HG02642 (cell line): ENCODE data around the gene NKD2.

ENCODE experiments used
- ATAC-seq: cut with Tn5 transposase; IDR thresholded peaks from one replicate; pipeline ENCODE4 v1.9.1; 2021; ENCODE audit warnings: mild to moderate bottlenecking; ENCODE audit not compliant: unreplicated experiment, poor library complexity

The NKD2 gene

DNA sequence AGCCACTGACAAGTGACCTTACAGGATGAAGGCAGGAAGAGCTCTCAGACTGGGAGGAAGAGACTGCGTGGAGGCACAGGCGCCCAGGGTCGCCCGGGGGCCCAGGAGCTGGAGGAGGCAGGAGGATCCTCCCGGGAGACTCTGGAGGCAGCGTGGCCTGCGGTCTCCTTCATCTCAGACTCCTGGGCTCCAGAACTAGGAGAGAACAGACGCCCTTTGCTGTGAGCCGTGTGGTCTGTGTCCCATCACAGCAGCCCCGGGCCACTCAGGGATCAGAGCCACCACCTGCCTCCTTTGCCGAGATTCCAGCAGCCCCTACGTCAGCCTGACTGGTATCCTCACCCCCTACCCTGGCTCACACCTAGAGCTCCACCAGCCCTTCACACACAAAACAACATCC is 58.1 kb downstream of the NKD2 start:
- ATAC-seq: no peak

DNA sequence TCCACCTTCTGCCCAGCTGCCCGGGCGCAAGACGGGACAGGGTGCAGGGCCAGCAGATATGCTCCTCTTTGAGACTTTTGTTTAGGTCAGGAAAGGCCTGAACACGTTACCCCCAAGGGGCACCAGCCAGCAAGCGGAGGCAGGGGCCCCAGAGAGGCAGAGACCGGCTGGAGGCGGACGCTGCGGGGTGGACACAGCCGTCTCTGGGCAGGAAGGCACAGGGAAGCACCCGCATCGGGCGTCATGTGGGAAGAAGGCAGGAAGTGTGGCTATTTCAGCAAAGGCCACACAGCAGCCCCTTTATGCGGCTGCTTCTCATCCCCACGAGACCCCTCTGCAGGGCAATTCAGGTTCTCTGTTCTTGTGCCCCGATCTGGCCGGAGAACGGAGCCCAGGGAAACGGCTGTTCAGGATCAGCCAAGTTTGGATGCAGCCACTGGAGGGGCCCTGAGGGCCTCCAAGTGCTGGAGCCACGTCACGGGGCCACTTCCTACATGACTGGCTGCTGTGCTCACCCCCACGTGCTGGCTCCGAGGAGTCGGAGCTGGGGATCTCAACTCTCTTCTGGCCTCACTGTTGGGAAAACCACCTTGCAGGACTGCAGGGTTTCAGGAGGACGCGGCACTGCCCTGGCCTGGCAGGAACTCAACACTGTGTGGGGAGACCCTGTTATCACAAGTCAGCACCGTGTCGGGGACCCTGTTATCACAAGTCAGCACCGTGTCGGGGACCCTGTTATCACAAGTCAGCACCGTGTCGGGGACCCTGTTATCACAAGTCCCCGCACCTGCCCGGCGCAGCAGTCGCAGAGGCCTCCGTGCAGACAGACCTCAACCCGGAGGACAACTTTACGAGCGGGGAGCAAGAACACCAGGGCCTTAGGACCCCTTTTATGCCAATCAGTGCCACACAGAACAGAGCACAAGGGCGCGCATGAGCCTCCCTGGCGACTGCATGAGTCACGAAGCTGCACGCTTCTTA is 58.8 kb downstream of the NKD2 start:
- ATAC-seq: no peak

DNA sequence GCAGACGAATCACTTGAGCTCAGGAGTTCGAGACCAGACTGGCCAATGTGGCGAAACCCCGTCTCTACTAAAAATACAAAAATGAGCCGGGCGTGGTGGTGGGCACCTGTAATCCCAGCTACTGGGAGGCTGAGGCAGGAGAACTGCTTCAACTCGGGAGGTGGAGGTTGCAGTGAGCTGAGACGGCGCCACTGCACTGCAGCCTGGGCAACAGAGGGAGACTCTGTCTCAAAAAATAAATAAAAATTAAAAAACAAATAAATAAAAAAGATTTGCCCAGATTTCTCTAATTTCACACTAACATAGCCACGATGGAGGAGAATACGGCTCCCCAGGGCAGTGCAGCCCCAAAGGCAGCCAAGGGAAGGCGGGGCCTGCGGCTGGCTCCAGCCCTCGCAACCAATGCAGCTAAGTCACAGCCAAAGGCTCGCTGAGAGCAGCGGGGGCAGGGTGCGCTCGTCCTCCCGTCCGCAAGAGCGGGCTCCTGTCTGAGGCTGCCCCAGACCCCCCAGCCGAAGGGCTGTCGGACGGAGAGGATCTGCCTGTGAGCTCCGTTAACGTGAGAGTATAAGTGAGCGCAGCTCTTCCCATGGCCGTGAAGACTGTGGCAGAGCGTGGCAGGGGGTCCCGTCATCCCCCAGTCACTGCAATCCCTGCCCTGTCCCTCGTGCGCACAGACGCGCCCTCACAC is 59.7 kb downstream of the NKD2 start:
- no peak for ATAC-seq

DNA sequence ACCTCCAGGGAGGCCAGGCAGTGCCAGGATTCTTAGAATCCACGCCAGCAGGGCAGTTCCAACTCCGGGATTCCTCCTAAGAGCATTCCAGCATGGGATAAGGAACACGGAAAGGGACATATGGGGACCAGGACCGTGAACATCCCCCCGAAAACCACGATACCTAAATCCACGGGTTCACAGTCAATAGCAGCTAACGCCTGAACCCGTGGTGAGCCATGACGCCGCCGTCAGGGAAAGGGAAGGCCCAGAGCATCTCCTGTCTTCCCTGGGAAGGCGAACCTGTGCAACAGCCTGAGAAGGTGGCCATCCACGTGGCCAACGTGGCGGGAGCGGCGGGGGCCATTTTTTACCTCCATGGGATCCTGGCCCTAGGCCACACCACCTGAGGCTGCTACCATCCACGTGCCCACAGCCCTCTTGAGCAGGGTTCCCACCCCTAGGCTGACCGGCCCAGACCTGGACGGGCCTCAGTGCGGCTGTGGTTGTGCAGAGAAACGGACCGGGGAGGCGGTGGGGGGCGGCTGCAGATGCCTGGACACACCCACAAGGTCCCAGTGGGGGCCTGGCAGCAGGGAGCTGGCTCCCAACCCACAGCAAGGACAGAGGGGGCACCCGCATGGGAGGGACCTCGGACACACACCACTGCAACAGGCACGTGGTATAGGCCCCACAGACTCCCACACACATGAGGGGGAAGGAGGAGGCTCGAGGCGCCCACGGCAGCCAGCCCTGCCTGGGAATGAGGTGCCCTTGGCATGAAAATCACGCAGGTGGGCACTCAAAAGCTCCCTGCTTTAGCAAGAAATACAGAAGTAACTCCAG is 60.5 kb downstream of the NKD2 start:
- ATAC-seq: no peak

- ATAC-seq: no peak
These were observed 61.1 kb downstream of the NKD2 start for GRCh38 chr5:1069720-1070088.

GRCh38 chr5:1073239-1074102 is 64.9 kb downstream of the NKD2 start:
- no peak for ATAC-seq

- ATAC-seq: no peak
These were observed 65.6 kb downstream of the NKD2 start for GRCh38 chr5:1074226-1074625.

DNA sequence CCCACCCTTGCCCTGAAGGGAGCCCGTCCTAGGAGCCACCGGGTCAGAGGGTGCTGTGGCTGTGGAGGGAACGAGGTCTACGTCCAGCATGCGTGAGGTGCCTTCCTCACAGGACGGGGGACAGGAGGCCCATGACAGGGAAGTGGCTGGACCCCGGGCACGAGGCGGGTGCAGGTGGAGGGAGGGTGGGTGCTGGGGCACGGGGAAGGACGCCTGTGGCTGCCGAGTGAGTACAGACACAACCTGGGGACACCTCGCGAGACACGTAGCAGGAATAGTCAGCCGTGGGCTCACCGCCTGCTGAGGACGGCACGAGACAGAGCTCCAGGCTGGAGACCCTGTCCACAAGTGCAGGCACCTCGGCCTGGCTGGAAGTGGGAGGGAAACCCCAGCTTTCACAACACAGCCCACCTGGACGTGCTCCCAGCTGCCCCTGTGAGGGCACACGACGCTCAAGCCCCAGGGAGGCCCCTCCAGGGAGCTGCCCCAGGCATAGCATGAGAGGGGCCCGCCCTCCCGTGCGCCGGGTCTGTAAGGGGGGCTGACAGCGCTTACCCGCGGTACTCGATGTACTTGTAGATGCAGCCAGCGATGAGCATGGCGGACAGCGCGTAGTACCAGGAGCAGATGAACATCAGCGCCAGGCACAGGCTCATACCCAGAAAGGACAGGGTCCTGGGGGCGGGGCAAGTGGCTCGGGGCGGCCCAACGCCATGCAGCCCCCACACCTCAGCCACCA is 66.4 kb downstream of the NKD2 start:
- ATAC-seq: no peak

DNA sequence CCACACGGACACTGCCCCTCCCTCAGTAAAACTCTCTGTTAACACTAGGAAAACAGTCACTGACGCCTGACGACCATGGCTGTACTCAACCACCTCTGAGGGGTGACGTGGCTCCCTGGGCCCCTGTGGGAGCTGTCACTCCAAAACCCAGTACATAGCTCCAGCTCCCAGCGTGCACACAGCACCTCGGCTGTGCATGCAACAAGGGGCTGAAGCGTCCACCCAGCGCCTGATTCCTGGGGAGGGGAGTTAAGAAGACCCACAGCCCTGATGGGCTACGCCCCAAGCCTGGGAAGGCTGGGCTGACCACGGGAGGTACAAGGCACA is 66.9 kb downstream of the NKD2 start:
- no peak for ATAC-seq

DNA sequence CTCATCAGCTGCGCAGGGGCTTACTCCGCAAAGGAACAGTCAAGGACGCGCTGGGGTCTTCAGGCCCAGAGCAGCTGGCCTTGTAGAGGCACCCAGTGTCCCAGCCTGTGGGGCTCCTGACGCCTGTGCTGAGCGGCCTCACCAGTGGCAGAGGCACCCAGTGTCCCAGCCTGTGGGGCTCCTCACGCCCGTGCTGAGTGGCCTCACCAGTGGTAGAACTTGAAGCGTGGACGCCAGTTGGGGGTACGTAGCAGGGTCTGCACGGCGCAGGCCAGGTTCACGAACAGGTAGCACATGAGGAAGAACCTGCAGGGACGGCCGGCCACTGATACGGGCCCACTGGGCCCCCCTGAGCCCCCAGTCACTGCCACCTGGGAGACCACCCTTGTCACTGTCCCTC is 67.3 kb downstream of the NKD2 start:
- ATAC-seq: no peak

- ATAC-seq: no peak
These were observed 67.8 kb downstream of the NKD2 start for GRCh38 chr5:1076406-1076805.

- ATAC-seq: no peak
These were observed 68.4 kb downstream of the NKD2 start for GRCh38 chr5:1077026-1077425.

DNA sequence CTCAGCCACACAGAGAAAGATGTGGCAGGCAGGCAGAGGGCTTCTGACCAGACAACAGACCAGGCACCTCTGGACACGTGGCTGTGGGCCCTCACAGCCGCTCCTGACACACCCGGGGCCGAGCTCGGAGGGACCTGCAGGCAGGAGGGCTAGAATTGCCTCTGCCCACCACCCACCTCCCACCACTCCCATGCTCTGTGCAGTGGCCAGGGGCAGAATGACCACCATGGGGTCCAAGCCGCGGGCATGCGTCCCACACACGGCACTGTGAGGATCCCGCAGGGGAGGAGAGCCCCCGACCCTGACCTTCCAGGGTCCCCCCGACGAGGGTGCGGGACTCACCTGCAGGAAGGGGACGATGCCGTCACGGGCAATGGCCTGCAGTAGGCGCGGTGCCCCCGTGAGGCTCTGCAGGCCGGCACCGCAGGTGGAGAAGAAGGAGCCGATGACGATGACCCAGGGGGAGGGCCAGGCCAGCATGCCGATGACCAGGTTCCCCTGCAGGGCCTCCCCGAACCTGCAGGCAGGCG is 69.0 kb downstream of the NKD2 start:
- ATAC-seq: no peak

GRCh38 chr5:1078206-1078605 is 69.6 kb downstream of the NKD2 start:
- ATAC-seq: no peak

- ATAC-seq: no peak
These were observed 70.2 kb downstream of the NKD2 start for GRCh38 chr5:1078851-1079250.

- ATAC-seq: no peak
These were observed 70.9 kb downstream of the NKD2 start for GRCh38 chr5:1079486-1079885.

DNA sequence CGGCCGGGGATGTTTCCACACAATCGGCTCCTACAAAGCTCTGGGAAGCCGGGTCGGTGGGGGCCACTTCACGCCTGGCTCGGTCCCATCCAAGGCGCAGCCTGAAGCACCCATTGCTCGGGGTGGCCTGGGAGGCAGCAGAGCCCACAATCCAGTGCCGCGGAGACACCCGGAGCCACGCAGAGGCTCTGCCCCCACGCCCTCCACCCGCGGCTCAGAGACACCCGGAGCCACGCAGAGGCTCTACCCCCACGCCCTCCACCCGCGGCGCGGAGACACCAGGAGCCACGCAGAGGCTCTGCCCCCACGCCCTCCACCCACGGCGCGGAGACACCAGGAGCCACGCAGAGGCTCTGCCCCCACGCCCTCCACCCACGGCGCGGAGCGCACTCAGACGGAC is 71.4 kb downstream of the NKD2 start:
- no peak for ATAC-seq

DNA sequence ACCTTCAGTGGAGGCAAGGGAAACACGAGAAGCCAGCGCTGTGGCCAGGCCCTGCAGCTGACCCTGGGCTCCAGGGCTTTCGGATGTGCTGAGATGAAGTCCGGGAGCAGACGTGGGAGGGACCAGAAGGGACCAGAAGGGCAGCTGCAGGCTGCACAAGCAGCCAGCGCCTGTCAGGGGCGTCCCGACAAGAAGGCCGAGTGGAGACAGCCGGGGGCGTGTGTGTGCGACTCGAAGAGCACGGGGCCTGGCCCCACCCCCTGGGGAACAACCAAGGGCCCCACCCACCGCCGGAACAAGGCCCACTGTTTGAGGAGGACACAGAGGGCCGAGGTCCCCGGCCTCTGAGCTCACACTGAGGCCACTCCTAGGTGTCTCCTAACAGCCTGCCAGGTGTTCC is 71.8 kb downstream of the NKD2 start:
- ATAC-seq: no peak

- no peak for ATAC-seq
These were observed 72.9 kb downstream of the NKD2 start for GRCh38 chr5:1081519-1081918.
